Spleen (tissue), 7 donors: ENCODE data around the gene PEX11B.

ENCODE experiments used
- POLR2A ChIP-seq, 3 donors: fragments of 450-650 bp; IDR thresholded peaks; one replicate each; pipeline ENCODE4 v1.5.1; 2017; ENCODE audit warnings: antibody characterized with exemption in 3 of 3, mild to moderate bottlenecking in 1 of 3
- TF ChIP-seq, protein P1 (sequence below), 11 experiments: fragments of 200-600 bp in 7 of 11; fragments of 450-650 bp in 4 of 11; sonication (generic) in 4 of 11; IDR thresholded peaks in 8 of 11; conservative IDR thresholded peaks in 3 of 11; 1 replicate in 7 of 11; 2 replicates in 4 of 11; pipeline versions ENCODE4 v1.4.0 to v1.8.0; 2016 to 2021; ENCODE audit warnings: antibody characterized with exemption in 11 of 11, inconsistent platforms in 4 of 11, mild to moderate bottlenecking in 1 of 11
- donor health status: DM: no; HTN: no; CAD: no; lungs with moderate emphysema.
- donor health status: DM: no; HTN: no; CAD: no.
- donor health status: DM: no; HTN: no; CAD: no.

DNA sequence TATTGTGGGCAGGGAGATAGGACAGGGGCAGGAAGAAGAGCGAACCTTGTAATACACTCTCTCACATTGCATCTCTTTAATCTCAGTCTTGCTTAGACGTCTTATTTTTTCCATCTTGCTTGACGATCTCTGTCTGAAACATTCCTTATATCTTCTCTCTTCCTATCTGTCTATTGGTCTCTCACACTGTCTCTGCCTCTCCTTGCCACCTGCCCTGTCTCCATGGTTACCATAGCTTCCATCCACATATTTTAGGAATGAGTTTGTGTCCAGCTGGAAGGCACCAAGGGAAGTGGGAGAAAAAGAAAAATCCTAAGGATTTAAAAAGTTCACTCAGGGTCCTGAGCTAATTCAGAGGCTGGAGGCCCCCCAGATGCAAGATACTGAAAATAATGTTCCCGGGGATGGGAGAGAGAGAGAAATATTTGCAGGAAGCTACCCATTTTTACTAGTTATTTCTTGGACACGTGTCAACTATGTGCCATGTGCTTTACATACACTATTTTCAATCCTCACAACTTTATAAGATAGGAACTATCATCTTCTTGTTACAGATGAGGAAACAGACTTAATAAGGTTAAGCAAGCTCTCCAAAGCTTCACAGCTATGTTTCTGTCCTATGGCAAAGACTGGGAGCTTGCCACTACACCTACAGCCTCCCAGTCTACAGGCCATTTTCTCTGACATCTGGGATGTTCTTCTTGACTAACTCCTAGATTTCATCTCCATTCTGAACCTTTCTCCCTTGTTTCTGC is 44.9 kb upstream of the PEX11B start:
- TF ChIP-seq, protein P1, sequence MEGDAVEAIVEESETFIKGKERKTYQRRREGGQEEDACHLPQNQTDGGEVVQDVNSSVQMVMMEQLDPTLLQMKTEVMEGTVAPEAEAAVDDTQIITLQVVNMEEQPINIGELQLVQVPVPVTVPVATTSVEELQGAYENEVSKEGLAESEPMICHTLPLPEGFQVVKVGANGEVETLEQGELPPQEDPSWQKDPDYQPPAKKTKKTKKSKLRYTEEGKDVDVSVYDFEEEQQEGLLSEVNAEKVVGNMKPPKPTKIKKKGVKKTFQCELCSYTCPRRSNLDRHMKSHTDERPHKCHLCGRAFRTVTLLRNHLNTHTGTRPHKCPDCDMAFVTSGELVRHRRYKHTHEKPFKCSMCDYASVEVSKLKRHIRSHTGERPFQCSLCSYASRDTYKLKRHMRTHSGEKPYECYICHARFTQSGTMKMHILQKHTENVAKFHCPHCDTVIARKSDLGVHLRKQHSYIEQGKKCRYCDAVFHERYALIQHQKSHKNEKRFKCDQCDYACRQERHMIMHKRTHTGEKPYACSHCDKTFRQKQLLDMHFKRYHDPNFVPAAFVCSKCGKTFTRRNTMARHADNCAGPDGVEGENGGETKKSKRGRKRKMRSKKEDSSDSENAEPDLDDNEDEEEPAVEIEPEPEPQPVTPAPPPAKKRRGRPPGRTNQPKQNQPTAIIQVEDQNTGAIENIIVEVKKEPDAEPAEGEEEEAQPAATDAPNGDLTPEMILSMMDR (IDR thresholded peaks at IDR 0.05 in 8 of 11, conservative IDR thresholded peaks at IDR 0.05 in 3 of 11) = no peak
- TF ChIP-seq POLR2A (IDR thresholded peaks at IDR 0.05) = no peak
